ENCODE measurements around the gene ADGRA3.

Gene ADGRA3

GRCh38 chr4:22498866-22499265 lies 17.0 kb downstream of the ADGRA3 start:
- DNase-seq (ENCODE audit: extremely low spot score) = no peak
- ChIA-PET CTCF (no interaction called here), POLR2A (no interaction called here)
- TF ChIP-seq CTCF (IDR thresholded peaks at IDR 0.05; ENCODE audit: control extremely low read depth, extremely low read depth, low read depth, missing control alignments) = no peak

- DNase-seq (ENCODE audit: extremely low spot score) = no peak
- ChIA-PET CTCF (interaction anchor here (0.6 kb wide), 1 partner anchor 11 kb away, joined by 3 read pairs; no protein-coding TSS in a partner anchor), POLR2A (no interaction called here)
- TF ChIP-seq CTCF (IDR thresholded peaks at IDR 0.05; ENCODE audit: control extremely low read depth, extremely low read depth, low read depth, missing control alignments) = no peak
Observed at GRCh38 chr4:22496165-22496813, 19.6 kb downstream of the ADGRA3 start.

- TF ChIP-seq CTCF (IDR thresholded peaks at IDR 0.05; ENCODE audit: control extremely low read depth, extremely low read depth, low read depth, missing control alignments) = no peak
- ChIA-PET POLR2A (no interaction called here), CTCF (no interaction called here)
- no peak for DNase-seq (ENCODE audit: extremely low spot score)
Observed at GRCh38 chr4:22493523-22493922, 22.3 kb downstream of the ADGRA3 start.

GRCh38 chr4:22492987-22493386 lies 22.9 kb downstream of the ADGRA3 start:
- DNase-seq (ENCODE audit: extremely low spot score) = no peak
- CTCF ChIA-PET = interaction anchor here (1.3 kb wide), 1 partner anchor 10 kb away, joined by 5 read pairs; no protein-coding TSS in a partner anchor
- no peak for TF ChIP-seq CTCF (IDR thresholded peaks at IDR 0.05; ENCODE audit: control extremely low read depth, extremely low read depth, low read depth, missing control alignments)
- POLR2A ChIA-PET = no interaction called here

GRCh38 chr4:22491939-22492338 lies 23.9 kb downstream of the ADGRA3 start:
- DNase-seq (ENCODE audit: extremely low spot score) = no peak
- CTCF ChIA-PET = interaction anchor here (1.3 kb wide), 1 partner anchor 9 kb away, joined by 5 read pairs; no protein-coding TSS in a partner anchor
- POLR2A ChIA-PET = no interaction called here
- no peak for TF ChIP-seq CTCF (IDR thresholded peaks at IDR 0.05; ENCODE audit: control extremely low read depth, extremely low read depth, low read depth, missing control alignments)

- DNase-seq (ENCODE audit: extremely low spot score) = no peak
- ChIA-PET POLR2A (no interaction called here), CTCF (no interaction called here)
- TF ChIP-seq CTCF (IDR thresholded peaks at IDR 0.05; ENCODE audit: control extremely low read depth, extremely low read depth, low read depth, missing control alignments) = no peak
Observed at GRCh38 chr4:22490718-22491315, 25.0 kb downstream of the ADGRA3 start.
